ENCODE results near the gene EQTN.

GRCh38 chr9:27291292-27291691 lies 5.7 kb downstream of the EQTN start:
- TF ChIP-seq TARDBP (IDR thresholded peaks at IDR 0.05) (no peak), ELF4 (IDR thresholded peaks at IDR 0.05) (no peak)

Measured in HEK293T (cell line).